ENCODE results near the gene ARCN1.

Gene ARCN1

DNA sequence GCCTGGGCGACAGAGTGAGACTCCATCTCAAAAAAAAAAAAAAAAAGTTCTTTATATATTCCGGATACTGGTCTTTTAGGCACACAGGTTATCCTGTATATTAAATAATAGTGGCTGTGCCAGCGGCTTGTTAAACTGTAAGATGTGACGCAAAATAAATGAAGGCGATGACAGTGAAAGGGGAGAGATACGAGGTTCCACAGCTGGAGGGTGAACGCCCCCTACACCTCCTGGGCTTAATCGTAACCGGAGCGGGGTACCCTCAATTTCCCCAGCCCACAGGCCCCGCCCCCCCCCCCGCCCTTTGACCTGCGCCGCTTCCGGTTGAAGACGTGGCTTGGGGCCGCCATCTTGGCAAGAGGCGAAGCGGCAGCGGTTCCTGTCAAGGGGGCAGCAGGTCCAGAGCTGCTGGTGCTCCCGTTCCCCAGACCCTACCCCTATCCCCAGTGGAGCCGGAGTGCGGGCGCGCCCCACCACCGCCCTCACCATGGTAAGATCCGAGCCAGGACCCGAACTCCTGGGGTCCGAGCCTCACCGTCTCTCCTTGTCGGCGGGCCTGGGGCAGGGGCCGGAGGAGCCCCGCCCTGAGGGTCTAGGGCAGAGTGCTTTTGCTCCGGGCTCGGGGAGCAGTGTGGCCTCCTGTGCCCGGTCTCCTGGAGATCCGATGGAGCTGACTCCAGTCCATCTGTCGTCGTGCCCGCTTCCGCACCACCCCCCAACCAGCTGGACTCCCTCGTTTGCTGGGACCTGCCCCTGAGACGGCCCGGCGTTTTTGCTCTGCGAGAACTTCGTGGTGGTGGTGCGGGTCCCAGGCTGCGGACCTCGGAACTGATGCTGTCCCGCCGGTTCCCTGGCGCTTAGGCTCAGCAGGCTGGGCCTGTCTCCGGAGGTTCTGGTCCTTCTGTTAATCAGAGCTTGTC lies at the start of gene ARCN1:
Gene ARCN1, plus strand, starts transcription at position 349 of the 920 bp plus-strand sequence. Its CDS starts 139 bp downstream, at position 488.
- H3K27ac ChIP-seq: peak within 1 kb of the TSS; percentile 74
- no peak within 1 kb of the TSS for H3K4me3 ChIP-seq (IDR thresholded peaks at IDR 0.05; ENCODE audit: insufficient read depth, low read depth, low read length)
- H3K79me2 ChIP-seq (ENCODE audit: insufficient read depth, low read depth): peaks cover 50% of the 10 kb centered on the region
- TF ChIP-seq, protein P1, sequence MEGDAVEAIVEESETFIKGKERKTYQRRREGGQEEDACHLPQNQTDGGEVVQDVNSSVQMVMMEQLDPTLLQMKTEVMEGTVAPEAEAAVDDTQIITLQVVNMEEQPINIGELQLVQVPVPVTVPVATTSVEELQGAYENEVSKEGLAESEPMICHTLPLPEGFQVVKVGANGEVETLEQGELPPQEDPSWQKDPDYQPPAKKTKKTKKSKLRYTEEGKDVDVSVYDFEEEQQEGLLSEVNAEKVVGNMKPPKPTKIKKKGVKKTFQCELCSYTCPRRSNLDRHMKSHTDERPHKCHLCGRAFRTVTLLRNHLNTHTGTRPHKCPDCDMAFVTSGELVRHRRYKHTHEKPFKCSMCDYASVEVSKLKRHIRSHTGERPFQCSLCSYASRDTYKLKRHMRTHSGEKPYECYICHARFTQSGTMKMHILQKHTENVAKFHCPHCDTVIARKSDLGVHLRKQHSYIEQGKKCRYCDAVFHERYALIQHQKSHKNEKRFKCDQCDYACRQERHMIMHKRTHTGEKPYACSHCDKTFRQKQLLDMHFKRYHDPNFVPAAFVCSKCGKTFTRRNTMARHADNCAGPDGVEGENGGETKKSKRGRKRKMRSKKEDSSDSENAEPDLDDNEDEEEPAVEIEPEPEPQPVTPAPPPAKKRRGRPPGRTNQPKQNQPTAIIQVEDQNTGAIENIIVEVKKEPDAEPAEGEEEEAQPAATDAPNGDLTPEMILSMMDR (conservative IDR thresholded peaks at IDR 0.05; ENCODE audit: low read depth, low read length): no peak
- H2AFZ ChIP-seq (ENCODE audit: low read depth): peak within 1 kb of the TSS; percentile 76
- peak within 1 kb of the TSS; percentile 88 for H3K9ac ChIP-seq
- H3K4me2 ChIP-seq: peak within 1 kb of the TSS; percentile 84
- no peaks in the 10 kb centered on the region for H3K36me3 ChIP-seq (ENCODE audit: insufficient read depth)
- H3K27me3 ChIP-seq (ENCODE audit: insufficient read depth, low read depth): no peaks in the 10 kb centered on the region
- H3K4me1 ChIP-seq (ENCODE audit: low read depth, poor library complexity, severe bottlenecking): peaks cover 31% of the 10 kb centered on the region
- H4K20me1 ChIP-seq (ENCODE audit: insufficient read depth): 0 out of 2 replicates have a peak, but pooled peaks cover 11% of the 10 kb centered on the region

DNA sequence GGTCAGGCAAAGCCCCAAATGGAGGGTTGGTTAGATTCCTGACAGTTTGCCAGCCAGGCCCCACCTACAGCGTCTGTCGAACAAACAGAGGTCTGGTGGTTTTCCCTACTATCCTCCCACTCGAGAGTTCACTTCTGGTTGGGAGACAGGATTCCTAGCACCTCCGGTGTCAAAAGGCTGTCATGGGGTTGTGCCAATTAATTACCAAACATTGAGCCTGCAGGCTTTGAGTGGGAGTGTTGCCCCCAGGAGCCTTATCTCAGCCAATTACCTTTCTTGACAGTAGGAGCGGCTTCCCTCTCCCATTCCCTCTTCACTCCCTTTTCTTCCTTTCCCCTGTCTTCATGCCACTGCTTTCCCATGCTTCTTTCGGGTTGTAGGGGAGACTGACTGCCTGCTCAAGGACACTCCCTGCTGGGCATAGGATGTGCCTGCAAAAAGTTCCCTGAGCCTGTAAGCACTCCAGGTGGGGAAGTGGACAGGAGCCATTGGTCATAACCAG lies 49.6 kb upstream of the ARCN1 start:
- Histone ChIP-seq H4K20me1 (ENCODE audit: insufficient read depth) (no peaks in the 10 kb centered on the region), H3K79me2 (ENCODE audit: insufficient read depth, low read depth) (no peaks in the 10 kb centered on the region), H3K4me1 (ENCODE audit: low read depth, poor library complexity, severe bottlenecking) (no peaks in the 10 kb centered on the region), H3K9ac (no peak overlapping the region), H3K4me2 (no peak overlapping the region), H3K36me3 (ENCODE audit: insufficient read depth) (no peaks in the 10 kb centered on the region), H2AFZ (ENCODE audit: low read depth) (no peak overlapping the region), H3K4me3 (IDR thresholded peaks at IDR 0.05; ENCODE audit: insufficient read depth, low read depth, low read length) (no peak overlapping the region), H3K27ac (no peak overlapping the region), H3K27me3 (ENCODE audit: insufficient read depth, low read depth) (no peaks in the 10 kb centered on the region)
- TF ChIP-seq, protein P1 (conservative IDR thresholded peaks at IDR 0.05; ENCODE audit: low read depth, low read length): 0 out of 2 replicates have a peak, but pooled peaks have one; percentile 20

DNA sequence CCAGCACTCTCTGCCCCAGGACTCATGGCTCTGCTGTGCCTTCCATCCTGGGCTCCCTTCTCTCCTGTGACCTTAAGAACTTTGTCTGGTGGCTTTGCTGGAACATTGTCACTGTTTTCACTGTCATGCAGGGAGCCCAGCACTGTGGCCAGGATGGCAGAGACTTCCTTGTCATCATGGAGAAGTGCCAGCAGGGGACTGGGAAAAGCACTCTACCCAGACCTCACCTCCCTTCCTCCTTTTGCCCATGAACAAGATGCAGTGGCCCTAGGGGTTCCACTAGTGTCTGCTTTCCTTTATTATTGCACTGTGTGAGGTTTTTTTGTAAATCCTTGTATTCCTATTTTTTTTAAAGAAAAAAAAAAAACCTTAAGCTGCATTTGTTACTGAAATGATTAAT lies 47.9 kb upstream of the ARCN1 start:
- TF ChIP-seq, protein P1 (conservative IDR thresholded peaks at IDR 0.05; ENCODE audit: low read depth, low read length): no peak
- Histone ChIP-seq H3K4me1 (ENCODE audit: low read depth, poor library complexity, severe bottlenecking) (peaks cover 5% of the 10 kb centered on the region), H3K4me2 (no peak overlapping the region), H4K20me1 (ENCODE audit: insufficient read depth) (no peaks in the 10 kb centered on the region), H3K4me3 (IDR thresholded peaks at IDR 0.05; ENCODE audit: insufficient read depth, low read depth, low read length) (no peak overlapping the region), H3K27ac (no peak overlapping the region), H3K9ac (no peak overlapping the region), H2AFZ (ENCODE audit: low read depth) (no peak overlapping the region), H3K36me3 (ENCODE audit: insufficient read depth) (no peaks in the 10 kb centered on the region), H3K27me3 (ENCODE audit: insufficient read depth, low read depth) (no peaks in the 10 kb centered on the region), H3K79me2 (ENCODE audit: insufficient read depth, low read depth) (no peaks in the 10 kb centered on the region)

DNA sequence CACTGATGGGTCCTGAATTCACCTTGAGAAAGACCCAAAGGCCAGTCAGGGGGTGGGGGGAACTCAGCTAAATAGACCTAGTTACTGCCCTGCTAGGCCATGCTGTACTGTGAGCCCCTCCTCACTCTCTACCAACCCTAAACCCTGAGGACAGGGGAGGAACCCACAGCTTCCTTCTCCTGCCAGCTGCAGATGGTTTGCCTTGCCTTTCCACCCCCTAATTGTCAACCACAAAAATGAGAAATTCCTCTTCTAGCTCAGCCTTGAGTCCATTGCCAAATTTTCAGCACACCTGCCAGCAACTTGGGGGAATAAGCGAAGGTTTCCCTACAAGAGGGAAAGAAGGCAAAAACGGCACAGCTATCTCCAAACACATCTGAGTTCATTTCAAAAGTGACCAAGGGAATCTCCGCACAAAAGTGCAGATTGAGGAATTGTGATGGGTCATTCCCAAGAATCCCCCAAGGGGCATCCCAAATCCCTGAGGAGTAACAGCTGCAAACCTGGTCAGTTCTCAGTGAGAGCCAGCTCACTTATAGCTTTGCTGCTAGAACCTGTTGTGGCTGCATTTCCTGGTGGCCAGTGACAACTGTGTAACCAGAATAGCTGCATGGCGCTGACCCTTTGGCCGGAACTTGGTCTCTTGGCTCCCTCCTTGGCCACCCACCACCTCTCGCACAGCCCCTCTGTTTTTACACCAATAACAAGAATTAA lies 47.3 kb upstream of the ARCN1 start:
- Histone ChIP-seq H3K4me2 (no peak overlapping the region), H3K4me1 (ENCODE audit: low read depth, poor library complexity, severe bottlenecking) (peaks cover 11% of the 10 kb centered on the region), H3K4me3 (IDR thresholded peaks at IDR 0.05; ENCODE audit: insufficient read depth, low read depth, low read length) (no peak overlapping the region), H3K79me2 (ENCODE audit: insufficient read depth, low read depth) (no peaks in the 10 kb centered on the region), H3K36me3 (ENCODE audit: insufficient read depth) (no peaks in the 10 kb centered on the region), H3K27ac (no peak overlapping the region), H3K27me3 (ENCODE audit: insufficient read depth, low read depth) (no peaks in the 10 kb centered on the region), H3K9ac (no peak overlapping the region), H2AFZ (ENCODE audit: low read depth) (no peak overlapping the region), H4K20me1 (ENCODE audit: insufficient read depth) (no peaks in the 10 kb centered on the region)
- TF ChIP-seq, protein P1 (conservative IDR thresholded peaks at IDR 0.05; ENCODE audit: low read depth, low read length): no peak

All from KMS-11 (cell line).